A204.1 (cell line): Measurements from ENCODE around the gene ZNF646.
A peak's percentile ranks its signal among the peaks of the same experiment; 100 is the strongest.

Experiments used
- FAIRE-seq: peaks from 2 replicates; lab custom pipeline; 2012; peaks lifted over from hg19 to GRCh38; lab: Jason Lieb, UNC

The ZNF646 gene

GRCh38 chr16:31109622-31110021, 35.4 kb downstream of the ZNF646 start:
- no peak for FAIRE-seq

GRCh38 chr16:31110106-31111034, 36.1 kb downstream of the ZNF646 start:
- no peak for FAIRE-seq

GRCh38 chr16:31111881-31112466, 37.8 kb downstream of the ZNF646 start:
- FAIRE-seq, result no peak

- no peak for FAIRE-seq
Observed at GRCh38 chr16:31112711-31113110, 38.5 kb downstream of the ZNF646 start.

GRCh38 chr16:31113121-31114120, 39.2 kb downstream of the ZNF646 start:
- no peak for FAIRE-seq

GRCh38 chr16:31114468-31114867, 40.2 kb downstream of the ZNF646 start:
- FAIRE-seq, result no peak

- FAIRE-seq, result peak; percentile 86
Observed at GRCh38 chr16:31117384-31118222, 43.4 kb downstream of the ZNF646 start, which contains the start of gene KAT8. TSS of gene KAT8 (plus strand) at chr16:31117664. CDS start at chr16:31117682, 18 bp downstream.

- FAIRE-seq, result no peak
Observed at GRCh38 chr16:31118223-31119155, 44.3 kb downstream of the ZNF646 start.

GRCh38 chr16:31120129-31120528, 45.9 kb downstream of the ZNF646 start:
- no peak for FAIRE-seq

- FAIRE-seq, result no peak
Observed at GRCh38 chr16:31125844-31126243, 51.6 kb downstream of the ZNF646 start.

GRCh38 chr16:31127182-31127581, 53.0 kb downstream of the ZNF646 start:
- FAIRE-seq, result no peak

GRCh38 chr16:31128711-31129567, 54.7 kb downstream of the ZNF646 start:
- no peak for FAIRE-seq

- FAIRE-seq, result no peak
Observed at GRCh38 chr16:31129568-31130335, 55.5 kb downstream of the ZNF646 start.

GRCh38 chr16:31130336-31130891, 56.2 kb downstream of the ZNF646 start:
- FAIRE-seq, result no peak

- FAIRE-seq, result no peak
Observed at GRCh38 chr16:31130899-31131298, 56.7 kb downstream of the ZNF646 start.

- FAIRE-seq, result no peak
Observed at GRCh38 chr16:31131416-31131815, 57.2 kb downstream of the ZNF646 start.

GRCh38 chr16:31131841-31132271, 57.6 kb downstream of the ZNF646 start:
- FAIRE-seq, result no peak
